ENCODE results near the gene RGS10. TPM values are rescaled to one million over a fixed set of nuclear protein-coding genes. Genes with fewer than 3 reads are reported as not detected.
A peak's percentile ranks its signal among the peaks of the same experiment; 100 is the strongest.

The RGS10 gene
- total and polyA plus RNA-seq, 2 experiments from 2014 or later, result 16.8 to 26.8 TPM

DNA sequence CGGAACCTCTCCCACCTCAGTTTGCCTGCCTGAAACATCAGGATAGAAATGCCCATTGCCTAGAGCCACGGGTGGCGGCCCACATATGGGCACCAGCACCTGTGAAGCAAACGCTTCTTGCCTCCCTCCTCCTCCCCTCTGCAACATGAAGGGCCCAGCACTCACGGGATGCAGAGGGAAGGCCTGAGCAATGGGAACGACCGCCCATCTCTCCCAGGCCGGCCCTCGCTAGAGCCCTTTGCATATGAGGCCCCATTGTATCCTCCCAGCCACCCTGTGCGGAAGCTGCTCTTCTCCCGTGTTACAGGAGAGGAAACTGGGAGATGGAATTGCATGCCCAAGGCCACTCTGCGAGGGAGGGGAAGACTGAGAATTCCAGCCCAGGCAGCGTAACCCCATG lies 88.2 kb downstream of the RGS10 start:
- DNase-seq (ENCODE audit: low spot score) (peak; percentile 41), ATAC-seq (peak; percentile 79)
- Mint-ChIP-seq H3K9me3 (no peaks in the 10 kb centered on the region), H3K27me3 (ENCODE audit: insufficient read depth, low read depth, poor library complexity) (peaks cover 7% of the 10 kb centered on the region), H3K4me1 (peaks cover 7% of the 10 kb centered on the region; the same call in 2 of the 3 replicates), H3K27ac (no peak overlapping the region), H3K4me3 (no peak overlapping the region), H3K36me3 (ENCODE audit: low read depth) (no peaks in the 10 kb centered on the region)
- Histone ChIP-seq H3F3A (replicated peaks; ENCODE audit: low read depth) (no peaks in the 10 kb centered on the region), H3K27ac (ENCODE audit: low read depth) (no peak overlapping the region), H3K27me3 (ENCODE audit: insufficient read depth) (no peaks in the 10 kb centered on the region), H3K36me3 (ENCODE audit: insufficient read depth) (no peaks in the 10 kb centered on the region), H3K4me2 (no peak overlapping the region), H3K4me3 (no peak overlapping the region), H3K9me2 (ENCODE audit: insufficient read depth) (no peaks in the 10 kb centered on the region), H2AFZ (no peak overlapping the region), H3K79me2 (replicated peaks; ENCODE audit: insufficient read depth) (no peaks in the 10 kb centered on the region), H4K20me1 (replicated peaks; ENCODE audit: insufficient read depth) (no peaks in the 10 kb centered on the region), H3K4me1 (ENCODE audit: insufficient read depth) (no peaks in the 10 kb centered on the region)
- TF ChIP-seq, protein P1, sequence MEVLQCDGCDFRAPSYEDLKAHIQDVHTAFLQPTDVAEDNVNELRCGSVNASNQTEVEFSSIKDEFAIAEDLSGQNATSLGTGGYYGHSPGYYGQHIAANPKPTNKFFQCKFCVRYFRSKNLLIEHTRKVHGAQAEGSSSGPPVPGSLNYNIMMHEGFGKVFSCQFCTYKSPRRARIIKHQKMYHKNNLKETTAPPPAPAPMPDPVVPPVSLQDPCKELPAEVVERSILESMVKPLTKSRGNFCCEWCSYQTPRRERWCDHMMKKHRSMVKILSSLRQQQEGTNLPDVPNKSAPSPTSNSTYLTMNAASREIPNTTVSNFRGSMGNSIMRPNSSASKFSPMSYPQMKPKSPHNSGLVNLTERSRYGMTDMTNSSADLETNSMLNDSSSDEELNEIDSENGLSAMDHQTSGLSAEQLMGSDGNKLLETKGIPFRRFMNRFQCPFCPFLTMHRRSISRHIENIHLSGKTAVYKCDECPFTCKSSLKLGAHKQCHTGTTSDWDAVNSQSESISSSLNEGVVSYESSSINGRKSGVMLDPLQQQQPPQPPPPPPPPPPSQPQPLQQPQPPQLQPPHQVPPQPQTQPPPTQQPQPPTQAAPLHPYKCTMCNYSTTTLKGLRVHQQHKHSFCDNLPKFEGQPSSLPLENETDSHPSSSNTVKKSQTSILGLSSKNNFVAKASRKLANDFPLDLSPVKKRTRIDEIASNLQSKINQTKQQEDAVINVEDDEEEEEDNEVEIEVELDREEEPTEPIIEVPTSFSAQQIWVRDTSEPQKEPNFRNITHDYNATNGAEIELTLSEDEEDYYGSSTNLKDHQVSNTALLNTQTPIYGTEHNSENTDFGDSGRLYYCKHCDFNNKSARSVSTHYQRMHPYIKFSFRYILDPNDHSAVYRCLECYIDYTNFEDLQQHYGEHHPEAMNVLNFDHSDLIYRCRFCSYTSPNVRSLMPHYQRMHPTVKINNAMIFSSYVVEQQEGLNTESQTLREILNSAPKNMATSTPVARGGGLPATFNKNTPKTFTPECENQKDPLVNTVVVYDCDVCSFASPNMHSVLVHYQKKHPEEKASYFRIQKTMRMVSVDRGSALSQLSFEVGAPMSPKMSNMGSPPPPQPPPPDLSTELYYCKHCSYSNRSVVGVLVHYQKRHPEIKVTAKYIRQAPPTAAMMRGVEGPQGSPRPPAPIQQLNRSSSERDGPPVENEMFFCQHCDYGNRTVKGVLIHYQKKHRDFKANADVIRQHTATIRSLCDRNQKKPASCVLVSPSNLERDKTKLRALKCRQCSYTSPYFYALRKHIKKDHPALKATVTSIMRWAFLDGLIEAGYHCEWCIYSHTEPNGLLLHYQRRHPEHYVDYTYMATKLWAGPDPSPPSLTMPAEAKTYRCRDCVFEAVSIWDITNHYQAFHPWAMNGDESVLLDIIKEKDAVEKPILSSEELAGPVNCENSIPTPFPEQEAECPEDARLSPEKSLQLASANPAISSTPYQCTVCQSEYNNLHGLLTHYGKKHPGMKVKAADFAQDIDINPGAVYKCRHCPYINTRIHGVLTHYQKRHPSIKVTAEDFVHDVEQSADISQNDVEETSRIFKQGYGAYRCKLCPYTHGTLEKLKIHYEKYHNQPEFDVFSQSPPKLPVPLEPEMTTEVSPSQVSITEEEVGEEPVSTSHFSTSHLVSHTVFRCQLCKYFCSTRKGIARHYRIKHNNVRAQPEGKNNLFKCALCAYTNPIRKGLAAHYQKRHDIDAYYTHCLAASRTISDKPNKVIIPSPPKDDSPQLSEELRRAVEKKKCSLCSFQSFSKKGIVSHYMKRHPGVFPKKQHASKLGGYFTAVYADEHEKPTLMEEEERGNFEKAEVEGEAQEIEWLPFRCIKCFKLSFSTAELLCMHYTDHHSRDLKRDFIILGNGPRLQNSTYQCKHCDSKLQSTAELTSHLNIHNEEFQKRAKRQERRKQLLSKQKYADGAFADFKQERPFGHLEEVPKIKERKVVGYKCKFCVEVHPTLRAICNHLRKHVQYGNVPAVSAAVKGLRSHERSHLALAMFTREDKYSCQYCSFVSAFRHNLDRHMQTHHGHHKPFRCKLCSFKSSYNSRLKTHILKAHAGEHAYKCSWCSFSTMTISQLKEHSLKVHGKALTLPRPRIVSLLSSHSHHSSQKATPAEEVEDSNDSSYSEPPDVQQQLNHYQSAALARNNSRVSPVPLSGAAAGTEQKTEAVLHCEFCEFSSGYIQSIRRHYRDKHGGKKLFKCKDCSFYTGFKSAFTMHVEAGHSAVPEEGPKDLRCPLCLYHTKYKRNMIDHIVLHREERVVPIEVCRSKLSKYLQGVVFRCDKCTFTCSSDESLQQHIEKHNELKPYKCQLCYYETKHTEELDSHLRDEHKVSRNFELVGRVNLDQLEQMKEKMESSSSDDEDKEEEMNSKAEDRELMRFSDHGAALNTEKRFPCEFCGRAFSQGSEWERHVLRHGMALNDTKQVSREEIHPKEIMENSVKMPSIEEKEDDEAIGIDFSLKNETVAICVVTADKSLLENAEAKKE (CRISPR knock-in tag; IDR thresholded peaks at IDR 0.05), result no peak
- TF ChIP-seq JUNB (IDR thresholded peaks at IDR 0.05; ENCODE audit: unreplicated experiment), result no peak
- TF ChIP-seq, protein P2, sequence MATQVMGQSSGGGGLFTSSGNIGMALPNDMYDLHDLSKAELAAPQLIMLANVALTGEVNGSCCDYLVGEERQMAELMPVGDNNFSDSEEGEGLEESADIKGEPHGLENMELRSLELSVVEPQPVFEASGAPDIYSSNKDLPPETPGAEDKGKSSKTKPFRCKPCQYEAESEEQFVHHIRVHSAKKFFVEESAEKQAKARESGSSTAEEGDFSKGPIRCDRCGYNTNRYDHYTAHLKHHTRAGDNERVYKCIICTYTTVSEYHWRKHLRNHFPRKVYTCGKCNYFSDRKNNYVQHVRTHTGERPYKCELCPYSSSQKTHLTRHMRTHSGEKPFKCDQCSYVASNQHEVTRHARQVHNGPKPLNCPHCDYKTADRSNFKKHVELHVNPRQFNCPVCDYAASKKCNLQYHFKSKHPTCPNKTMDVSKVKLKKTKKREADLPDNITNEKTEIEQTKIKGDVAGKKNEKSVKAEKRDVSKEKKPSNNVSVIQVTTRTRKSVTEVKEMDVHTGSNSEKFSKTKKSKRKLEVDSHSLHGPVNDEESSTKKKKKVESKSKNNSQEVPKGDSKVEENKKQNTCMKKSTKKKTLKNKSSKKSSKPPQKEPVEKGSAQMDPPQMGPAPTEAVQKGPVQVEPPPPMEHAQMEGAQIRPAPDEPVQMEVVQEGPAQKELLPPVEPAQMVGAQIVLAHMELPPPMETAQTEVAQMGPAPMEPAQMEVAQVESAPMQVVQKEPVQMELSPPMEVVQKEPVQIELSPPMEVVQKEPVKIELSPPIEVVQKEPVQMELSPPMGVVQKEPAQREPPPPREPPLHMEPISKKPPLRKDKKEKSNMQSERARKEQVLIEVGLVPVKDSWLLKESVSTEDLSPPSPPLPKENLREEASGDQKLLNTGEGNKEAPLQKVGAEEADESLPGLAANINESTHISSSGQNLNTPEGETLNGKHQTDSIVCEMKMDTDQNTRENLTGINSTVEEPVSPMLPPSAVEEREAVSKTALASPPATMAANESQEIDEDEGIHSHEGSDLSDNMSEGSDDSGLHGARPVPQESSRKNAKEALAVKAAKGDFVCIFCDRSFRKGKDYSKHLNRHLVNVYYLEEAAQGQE (IDR thresholded peaks at IDR 0.05; ENCODE audit: unreplicated experiment), result no peak
- TF ChIP-seq ZNF331 (CRISPR knock-in tag; IDR thresholded peaks at IDR 0.05; ENCODE audit: low read depth), result no peak
- no peak for TF ChIP-seq CREB1 (CRISPR knock-in tag; IDR thresholded peaks at IDR 0.05; ENCODE audit: low read depth)
- TF ChIP-seq POLR2AphosphoS5 (IDR thresholded peaks at IDR 0.05; ENCODE audit: low read depth), result no peak
- no peak for TF ChIP-seq STAT1 (IDR thresholded peaks at IDR 0.05; ENCODE audit: unreplicated experiment)
- TF ChIP-seq, protein P3, sequence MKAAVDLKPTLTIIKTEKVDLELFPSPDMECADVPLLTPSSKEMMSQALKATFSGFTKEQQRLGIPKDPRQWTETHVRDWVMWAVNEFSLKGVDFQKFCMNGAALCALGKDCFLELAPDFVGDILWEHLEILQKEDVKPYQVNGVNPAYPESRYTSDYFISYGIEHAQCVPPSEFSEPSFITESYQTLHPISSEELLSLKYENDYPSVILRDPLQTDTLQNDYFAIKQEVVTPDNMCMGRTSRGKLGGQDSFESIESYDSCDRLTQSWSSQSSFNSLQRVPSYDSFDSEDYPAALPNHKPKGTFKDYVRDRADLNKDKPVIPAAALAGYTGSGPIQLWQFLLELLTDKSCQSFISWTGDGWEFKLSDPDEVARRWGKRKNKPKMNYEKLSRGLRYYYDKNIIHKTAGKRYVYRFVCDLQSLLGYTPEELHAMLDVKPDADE (IDR thresholded peaks at IDR 0.05), result no peak
- no peak for TF ChIP-seq EZH2 (IDR thresholded peaks at IDR 0.05; ENCODE audit: low read depth, unreplicated experiment)
- no peak for TF ChIP-seq NANOG (IDR thresholded peaks at IDR 0.05; ENCODE audit: borderline replicate concordance)
- TF ChIP-seq ZNF114 (CRISPR knock-in tag; IDR thresholded peaks at IDR 0.05), result no peak
- TF ChIP-seq EZH2phosphoT487 (IDR thresholded peaks at IDR 0.05; ENCODE audit: unreplicated experiment), result no peak
